ENCODE results near the gene RNU1-3.
"Not testable (repeated sequence)": the region's sequence is repeated elsewhere in the genome, so short reads cannot be mapped to it uniquely, and the experiment has no call there.

- TF ChIP-seq EZH2phosphoT487 (IDR thresholded peaks at IDR 0.05; ENCODE audit: insufficient read depth, low read depth); EZH2 (IDR thresholded peaks at IDR 0.05; ENCODE audit: insufficient read depth, poor library complexity, severe bottlenecking): not testable (repeated sequence)
Observed at GRCh38 chr1:16690971-16691682, 24.4 kb upstream of the RNU1-3 start.
